ENCODE results near the gene FOXP2.

The FOXP2 gene

GRCh38 chr7:114629762-114630161 lies 215.1 kb downstream of the FOXP2 start:
- ATAC-seq, result no peak

GRCh38 chr7:114630201-114630990 lies 215.8 kb downstream of the FOXP2 start:
- ATAC-seq, result no peak
- no peak for TF ChIP-seq TCF4 (CRISPR knock-in tag; IDR thresholded peaks at IDR 0.05; ENCODE audit: borderline replicate concordance)
- TF ChIP-seq ESRRG (CRISPR knock-in tag; IDR thresholded peaks at IDR 0.05), result no peak
- no peak for TF ChIP-seq ZFP3 (CRISPR knock-in tag; IDR thresholded peaks at IDR 0.05)
- TF ChIP-seq ZFP30 (CRISPR knock-in tag; IDR thresholded peaks at IDR 0.05), result no peak
- no peak for TF ChIP-seq CREB5 (CRISPR knock-in tag; IDR thresholded peaks at IDR 0.05; ENCODE audit: low read depth)
- TF ChIP-seq ZC3H10 (CRISPR knock-in tag; IDR thresholded peaks at IDR 0.05), result no peak
- no peak for TF ChIP-seq SNAI2 (CRISPR knock-in tag; IDR thresholded peaks at IDR 0.05)
- no peak for TF ChIP-seq TOX (CRISPR knock-in tag; IDR thresholded peaks at IDR 0.05; ENCODE audit: borderline replicate concordance)
- TF ChIP-seq ZNF565 (CRISPR knock-in tag; conservative IDR thresholded peaks at IDR 0.05; ENCODE audit: low read depth), result no peak
- TF ChIP-seq PPARA (CRISPR knock-in tag; IDR thresholded peaks at IDR 0.05; ENCODE audit: borderline replicate concordance), result no peak
- TF ChIP-seq ISL1 (CRISPR knock-in tag; IDR thresholded peaks at IDR 0.05), result no peak
- no peak for TF ChIP-seq BACH2 (CRISPR knock-in tag; IDR thresholded peaks at IDR 0.05; ENCODE audit: borderline replicate concordance)
- TF ChIP-seq CSRNP3 (CRISPR knock-in tag; IDR thresholded peaks at IDR 0.05), result no peak
- TF ChIP-seq RARB (CRISPR knock-in tag; IDR thresholded peaks at IDR 0.05), result no peak
- no peak for TF ChIP-seq ZNF70 (CRISPR knock-in tag; IDR thresholded peaks at IDR 0.05)
- no peak for TF ChIP-seq ZNF8 (CRISPR knock-in tag; IDR thresholded peaks at IDR 0.05)

More at GRCh38 chr7:114629762-114630161, 215.1 kb downstream of the FOXP2 start:
- no peak for TF ChIP-seq CREB5 (CRISPR knock-in tag; IDR thresholded peaks at IDR 0.05; ENCODE audit: low read depth)
- TF ChIP-seq ZNF8 (CRISPR knock-in tag; IDR thresholded peaks at IDR 0.05), result no peak
- TF ChIP-seq TSHZ2 (CRISPR knock-in tag; IDR thresholded peaks at IDR 0.05), result no peak
- TF ChIP-seq RARB (CRISPR knock-in tag; IDR thresholded peaks at IDR 0.05), result no peak
- no peak for TF ChIP-seq CSRNP3 (CRISPR knock-in tag; IDR thresholded peaks at IDR 0.05)
- no peak for TF ChIP-seq PATZ1 (CRISPR knock-in tag; IDR thresholded peaks at IDR 0.05; ENCODE audit: borderline replicate concordance)
- no peak for TF ChIP-seq ZFP3 (CRISPR knock-in tag; IDR thresholded peaks at IDR 0.05)
- no peak for TF ChIP-seq GLIS3 (CRISPR knock-in tag; IDR thresholded peaks at IDR 0.05)
- no peak for TF ChIP-seq TCF4 (CRISPR knock-in tag; IDR thresholded peaks at IDR 0.05; ENCODE audit: borderline replicate concordance)
